ENCODE data around the gene ADH7.

DNA sequence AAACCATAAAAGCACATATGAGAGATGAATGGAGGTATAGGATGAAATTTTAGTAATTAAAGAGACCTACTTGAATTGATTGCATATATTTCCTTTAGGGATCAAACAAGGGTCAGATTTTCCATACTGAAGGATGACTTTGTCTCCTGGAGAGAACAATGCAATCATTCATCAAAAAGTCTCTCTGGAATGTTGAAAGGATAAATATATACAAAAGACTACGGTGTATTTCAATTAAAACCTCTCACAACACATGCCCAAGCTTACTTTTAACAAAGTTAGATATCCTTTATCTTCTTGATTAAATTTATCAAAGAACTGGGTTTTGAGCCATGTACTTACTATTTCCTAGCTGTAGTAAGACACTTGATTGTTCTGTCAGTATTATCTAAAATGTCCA lies 36.8 kb upstream of the ADH7 start:
- no peak for TF ChIP-seq EZH2 (IDR thresholded peaks at IDR 0.05; ENCODE audit: borderline replicate concordance, low read length)
- TF ChIP-seq, protein P1, sequence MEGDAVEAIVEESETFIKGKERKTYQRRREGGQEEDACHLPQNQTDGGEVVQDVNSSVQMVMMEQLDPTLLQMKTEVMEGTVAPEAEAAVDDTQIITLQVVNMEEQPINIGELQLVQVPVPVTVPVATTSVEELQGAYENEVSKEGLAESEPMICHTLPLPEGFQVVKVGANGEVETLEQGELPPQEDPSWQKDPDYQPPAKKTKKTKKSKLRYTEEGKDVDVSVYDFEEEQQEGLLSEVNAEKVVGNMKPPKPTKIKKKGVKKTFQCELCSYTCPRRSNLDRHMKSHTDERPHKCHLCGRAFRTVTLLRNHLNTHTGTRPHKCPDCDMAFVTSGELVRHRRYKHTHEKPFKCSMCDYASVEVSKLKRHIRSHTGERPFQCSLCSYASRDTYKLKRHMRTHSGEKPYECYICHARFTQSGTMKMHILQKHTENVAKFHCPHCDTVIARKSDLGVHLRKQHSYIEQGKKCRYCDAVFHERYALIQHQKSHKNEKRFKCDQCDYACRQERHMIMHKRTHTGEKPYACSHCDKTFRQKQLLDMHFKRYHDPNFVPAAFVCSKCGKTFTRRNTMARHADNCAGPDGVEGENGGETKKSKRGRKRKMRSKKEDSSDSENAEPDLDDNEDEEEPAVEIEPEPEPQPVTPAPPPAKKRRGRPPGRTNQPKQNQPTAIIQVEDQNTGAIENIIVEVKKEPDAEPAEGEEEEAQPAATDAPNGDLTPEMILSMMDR (IDR thresholded peaks at IDR 0.05; ENCODE audit: low read length), result no peak
